IPS-NIHi7 (cell line): ENCODE data around the gene PDZD2.
"Not testable (repeated sequence)": the region's sequence is repeated elsewhere in the genome, so short reads cannot be mapped to it uniquely, and the experiment has no call there.

Experiments used
- DNase-seq: peaks from one replicate; pipeline ENCODE4 v3.0.0; 2012; ENCODE audit warnings: mixed read lengths; ENCODE audit errors: extremely low spot score

Gene PDZD2

GRCh38 chr5:32074401-32074800, 435.5 kb downstream of the PDZD2 start:
- peak; percentile 46 for DNase-seq

- no peak for DNase-seq
Measured at GRCh38 chr5:32076699-32077695, 438.1 kb downstream of the PDZD2 start.

- DNase-seq, result not testable (repeated sequence)
Measured at GRCh38 chr5:32078855-32079254, 439.9 kb downstream of the PDZD2 start.

GRCh38 chr5:32080565-32080964, 441.6 kb downstream of the PDZD2 start:
- DNase-seq, result not testable (repeated sequence)

- DNase-seq, result no peak
Measured at GRCh38 chr5:32082701-32083100, 443.8 kb downstream of the PDZD2 start.

GRCh38 chr5:32083981-32084430, 445.1 kb downstream of the PDZD2 start:
- DNase-seq, result no peak

GRCh38 chr5:32087086-32088082, 448.5 kb downstream of the PDZD2 start:
- no peak for DNase-seq

- no peak for DNase-seq
Measured at GRCh38 chr5:32088214-32088613, 449.3 kb downstream of the PDZD2 start.

- no peak for DNase-seq
Measured at GRCh38 chr5:32089146-32090000, 450.4 kb downstream of the PDZD2 start.

- no peak for DNase-seq
Measured at GRCh38 chr5:32090026-32090754, 451.3 kb downstream of the PDZD2 start.

GRCh38 chr5:32090755-32091128, 451.8 kb downstream of the PDZD2 start:
- DNase-seq, result no peak

- DNase-seq, result peak; percentile 84
Measured at GRCh38 chr5:32092938-32093812, 454.2 kb downstream of the PDZD2 start.

GRCh38 chr5:32094691-32095090, 455.8 kb downstream of the PDZD2 start:
- DNase-seq, result no peak

GRCh38 chr5:32095261-32095671, 456.3 kb downstream of the PDZD2 start:
- no peak for DNase-seq

- DNase-seq, result no peak
Measured at GRCh38 chr5:32096891-32097595, 458.1 kb downstream of the PDZD2 start.

GRCh38 chr5:32098291-32098690, 459.4 kb downstream of the PDZD2 start:
- DNase-seq, result no peak

GRCh38 chr5:32098890-32099310, 460.0 kb downstream of the PDZD2 start:
- DNase-seq, result no peak

- DNase-seq, result no peak
Measured at GRCh38 chr5:32099486-32100035, 460.6 kb downstream of the PDZD2 start.
